SK-N-SH treated with all-trans-retinoic acid at 6 μM for 48 hours (cell line): ENCODE measurements around the gene RPL3.

ENCODE experiments used
- ATAC-seq: fragments of 200-7000 bp; cut with Tn5 transposase; 3 replicates; pipeline ENCODE4 v1.9.1; 2020; ENCODE audit warnings: mild to moderate bottlenecking, moderate library complexity
- ARNTL ChIP-seq: fragments of 450-650 bp; formaldehyde crosslinking; IDR thresholded peaks from 2 replicates; pipeline ENCODE4 v1.5.0; 2020; ENCODE audit warnings: low read depth, mild to moderate bottlenecking, moderate library complexity, borderline replicate concordance
- BACH2 ChIP-seq: fragments of 250-450 bp; sonication (Bioruptor Pico); IDR thresholded peaks from 2 replicates; pipeline ENCODE4 v1.9.0; 2021; ENCODE audit warnings: mild to moderate bottlenecking, borderline replicate concordance
- CREB5 ChIP-seq: fragments of 250-450 bp; sonication (Bioruptor Pico); IDR thresholded peaks from 2 replicates; pipeline ENCODE4 v1.5.1; 2020; ENCODE audit warnings: low read depth, mild to moderate bottlenecking, moderate library complexity
- CSDC2 ChIP-seq: fragments of 250-450 bp; sonication (Bioruptor Pico); IDR thresholded peaks from 2 replicates; pipeline ENCODE4 v1.5.0; 2020; ENCODE audit warnings: mild to moderate bottlenecking, moderate library complexity
- ESRRG ChIP-seq: fragments of 250-450 bp; sonication (Bioruptor Pico); IDR thresholded peaks from 2 replicates; pipeline ENCODE4 v1.6.1; 2021; ENCODE audit warnings: mild to moderate bottlenecking
- GLIS3 ChIP-seq: fragments of 250-450 bp; sonication (Bioruptor Pico); IDR thresholded peaks from 2 replicates; pipeline ENCODE4 v1.5.0; 2020; ENCODE audit warnings: mild to moderate bottlenecking, moderate library complexity
- ISL1 ChIP-seq: fragments of 250-450 bp; sonication (Bioruptor Pico); IDR thresholded peaks from 2 replicates; pipeline ENCODE4 v2.1.2; 2022; ENCODE audit warnings: mild to moderate bottlenecking, moderate library complexity
- OSR1 ChIP-seq: fragments of 250-450 bp; sonication (Bioruptor Pico); IDR thresholded peaks from 2 replicates; pipeline ENCODE4 v1.8.0; 2022; ENCODE audit warnings: moderate library complexity, mild to moderate bottlenecking, inconsistent platforms
- PATZ1 ChIP-seq: fragments of 250-450 bp; sonication (Bioruptor Pico); IDR thresholded peaks from 2 replicates; pipeline ENCODE4 v1.8.0; 2020; ENCODE audit warnings: mild to moderate bottlenecking, moderate library complexity, borderline replicate concordance
- POU6F1 ChIP-seq: fragments of 250-450 bp; sonication (Bioruptor Pico); IDR thresholded peaks from 2 replicates; pipeline ENCODE4 v1.8.0; 2021; ENCODE audit warnings: low read depth, mild to moderate bottlenecking, moderate library complexity, borderline replicate concordance
- PPARA ChIP-seq: fragments of 250-450 bp; sonication (Bioruptor Pico); IDR thresholded peaks from 2 replicates; pipeline ENCODE4 v1.5.0; 2020; ENCODE audit warnings: mild to moderate bottlenecking, borderline replicate concordance
- RARB ChIP-seq: fragments of 250-450 bp; sonication (Bioruptor Pico); IDR thresholded peaks from 2 replicates; pipeline ENCODE4 v1.8.0; 2021; ENCODE audit warnings: mild to moderate bottlenecking, moderate library complexity
- SNAI2 ChIP-seq: fragments of 250-450 bp; sonication (Bioruptor Pico); IDR thresholded peaks from 2 replicates; pipeline ENCODE4 v1.5.0; 2020; ENCODE audit warnings: mild to moderate bottlenecking, moderate library complexity
- TCF4 ChIP-seq: fragments of 250-450 bp; sonication (Bioruptor Pico); IDR thresholded peaks from 2 replicates; pipeline ENCODE4 v1.8.0; 2021; ENCODE audit warnings: mild to moderate bottlenecking, moderate library complexity, borderline replicate concordance
- TOX ChIP-seq: fragments of 250-450 bp; sonication (Bioruptor Pico); IDR thresholded peaks from 2 replicates; pipeline ENCODE4 v1.8.0; 2021; ENCODE audit warnings: mild to moderate bottlenecking, moderate library complexity, borderline replicate concordance
- ZC3H10 ChIP-seq: fragments of 250-450 bp; sonication (Bioruptor Pico); IDR thresholded peaks from 2 replicates; pipeline ENCODE4 v1.5.1; 2021; ENCODE audit warnings: mild to moderate bottlenecking, moderate library complexity
- ZFP3 ChIP-seq: fragments of 250-450 bp; sonication (Bioruptor Pico); IDR thresholded peaks from 2 replicates; pipeline ENCODE4 v1.5.0; 2020; ENCODE audit warnings: mild to moderate bottlenecking, moderate library complexity
- ZFP30 ChIP-seq: fragments of 450-650 bp; formaldehyde crosslinking; IDR thresholded peaks from 2 replicates; pipeline ENCODE4 v1.5.0; 2022; ENCODE audit warnings: mild to moderate bottlenecking, moderate library complexity
- ZNF565 ChIP-seq: fragments of 450-650 bp; formaldehyde crosslinking; conservative IDR thresholded peaks from 2 replicates; pipeline ENCODE4 v1.5.0; 2020; ENCODE audit warnings: low read depth, mild to moderate bottlenecking, moderate library complexity
- ZNF70 ChIP-seq: fragments of 450-650 bp; formaldehyde crosslinking; IDR thresholded peaks from 2 replicates; pipeline ENCODE4 v1.5.0; 2020; ENCODE audit warnings: mild to moderate bottlenecking, moderate library complexity
- ZNF8 ChIP-seq: fragments of 450-650 bp; formaldehyde crosslinking; IDR thresholded peaks from 2 replicates; pipeline ENCODE4 v1.5.0; 2020; ENCODE audit warnings: mild to moderate bottlenecking, moderate library complexity
- TF ChIP-seq, protein P1 (sequence below): fragments of 250-450 bp; sonication (Bioruptor Pico); IDR thresholded peaks from 2 replicates; pipeline ENCODE4 v1.5.0; 2020; ENCODE audit warnings: mild to moderate bottlenecking, moderate library complexity
- TF ChIP-seq, protein P2 (sequence below): fragments of 250-450 bp; sonication (Bioruptor Pico); IDR thresholded peaks from 2 replicates; pipeline ENCODE4 v1.5.1; 2021; ENCODE audit warnings: mild to moderate bottlenecking, moderate library complexity

RPL3 gene

DNA sequence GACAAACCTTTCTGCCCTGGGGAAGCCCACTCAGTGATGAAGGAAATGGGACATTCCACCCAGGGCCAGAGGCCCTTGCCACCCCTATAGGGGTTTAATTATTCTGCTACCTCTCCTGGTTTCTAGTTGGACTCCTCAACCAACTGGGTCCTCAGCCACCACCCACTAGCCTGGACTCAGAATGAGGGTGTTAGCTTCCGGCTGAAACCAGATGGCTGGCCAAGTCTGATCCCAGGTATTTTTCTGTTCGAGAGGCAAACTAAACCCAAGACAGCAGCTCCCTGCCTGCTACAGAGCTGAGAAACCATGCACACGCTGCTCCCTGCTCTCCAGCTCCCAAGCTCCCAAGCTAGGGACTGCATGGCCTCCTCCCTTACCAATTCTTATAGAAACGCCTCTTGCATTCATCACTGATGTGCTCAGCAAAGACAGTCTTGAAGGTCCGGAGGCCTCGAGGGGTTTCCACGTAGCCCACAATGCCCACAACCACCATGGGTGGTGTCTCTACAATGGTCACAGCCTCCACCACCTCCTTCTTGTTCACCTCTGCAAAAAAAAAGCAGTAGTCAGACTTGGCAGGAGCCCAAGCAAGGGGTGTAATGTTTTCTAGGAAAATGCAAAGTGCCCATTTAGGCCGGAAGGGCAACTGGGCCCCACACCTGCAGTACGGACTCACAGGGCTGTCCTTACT is 2.2 kb downstream of the RPL3 start:
- TF ChIP-seq ESRRG (CRISPR knock-in tag): no peak
- TF ChIP-seq CSDC2: no peak
- no peak for TF ChIP-seq PPARA (CRISPR knock-in tag)
- no peak for TF ChIP-seq ISL1
- no peak for TF ChIP-seq ZFP30 (CRISPR knock-in tag)
- TF ChIP-seq RARB (CRISPR knock-in tag): no peak
- TF ChIP-seq SNAI2: no peak
- no peak for TF ChIP-seq POU6F1 (CRISPR knock-in tag)
- TF ChIP-seq, protein P1, sequence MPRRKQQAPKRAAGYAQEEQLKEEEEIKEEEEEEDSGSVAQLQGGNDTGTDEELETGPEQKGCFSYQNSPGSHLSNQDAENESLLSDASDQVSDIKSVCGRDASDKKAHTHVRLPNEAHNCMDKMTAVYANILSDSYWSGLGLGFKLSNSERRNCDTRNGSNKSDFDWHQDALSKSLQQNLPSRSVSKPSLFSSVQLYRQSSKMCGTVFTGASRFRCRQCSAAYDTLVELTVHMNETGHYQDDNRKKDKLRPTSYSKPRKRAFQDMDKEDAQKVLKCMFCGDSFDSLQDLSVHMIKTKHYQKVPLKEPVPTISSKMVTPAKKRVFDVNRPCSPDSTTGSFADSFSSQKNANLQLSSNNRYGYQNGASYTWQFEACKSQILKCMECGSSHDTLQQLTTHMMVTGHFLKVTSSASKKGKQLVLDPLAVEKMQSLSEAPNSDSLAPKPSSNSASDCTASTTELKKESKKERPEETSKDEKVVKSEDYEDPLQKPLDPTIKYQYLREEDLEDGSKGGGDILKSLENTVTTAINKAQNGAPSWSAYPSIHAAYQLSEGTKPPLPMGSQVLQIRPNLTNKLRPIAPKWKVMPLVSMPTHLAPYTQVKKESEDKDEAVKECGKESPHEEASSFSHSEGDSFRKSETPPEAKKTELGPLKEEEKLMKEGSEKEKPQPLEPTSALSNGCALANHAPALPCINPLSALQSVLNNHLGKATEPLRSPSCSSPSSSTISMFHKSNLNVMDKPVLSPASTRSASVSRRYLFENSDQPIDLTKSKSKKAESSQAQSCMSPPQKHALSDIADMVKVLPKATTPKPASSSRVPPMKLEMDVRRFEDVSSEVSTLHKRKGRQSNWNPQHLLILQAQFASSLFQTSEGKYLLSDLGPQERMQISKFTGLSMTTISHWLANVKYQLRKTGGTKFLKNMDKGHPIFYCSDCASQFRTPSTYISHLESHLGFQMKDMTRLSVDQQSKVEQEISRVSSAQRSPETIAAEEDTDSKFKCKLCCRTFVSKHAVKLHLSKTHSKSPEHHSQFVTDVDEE (CRISPR knock-in tag): no peak
- no peak for TF ChIP-seq TOX
- TF ChIP-seq, protein P2, sequence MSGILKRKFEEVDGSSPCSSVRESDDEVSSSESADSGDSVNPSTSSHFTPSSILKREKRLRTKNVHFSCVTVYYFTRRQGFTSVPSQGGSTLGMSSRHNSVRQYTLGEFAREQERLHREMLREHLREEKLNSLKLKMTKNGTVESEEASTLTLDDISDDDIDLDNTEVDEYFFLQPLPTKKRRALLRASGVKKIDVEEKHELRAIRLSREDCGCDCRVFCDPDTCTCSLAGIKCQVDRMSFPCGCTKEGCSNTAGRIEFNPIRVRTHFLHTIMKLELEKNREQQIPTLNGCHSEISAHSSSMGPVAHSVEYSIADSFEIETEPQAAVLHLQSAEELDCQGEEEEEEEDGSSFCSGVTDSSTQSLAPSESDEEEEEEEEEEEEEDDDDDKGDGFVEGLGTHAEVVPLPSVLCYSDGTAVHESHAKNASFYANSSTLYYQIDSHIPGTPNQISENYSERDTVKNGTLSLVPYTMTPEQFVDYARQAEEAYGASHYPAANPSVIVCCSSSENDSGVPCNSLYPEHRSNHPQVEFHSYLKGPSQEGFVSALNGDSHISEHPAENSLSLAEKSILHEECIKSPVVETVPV (CRISPR knock-in tag): no peak
- TF ChIP-seq CREB5 (CRISPR knock-in tag): no peak
- TF ChIP-seq, all 23 proteins: peak for 0
- ATAC-seq: peak; percentile 3; the same call in 1 of the 3 replicates

DNA sequence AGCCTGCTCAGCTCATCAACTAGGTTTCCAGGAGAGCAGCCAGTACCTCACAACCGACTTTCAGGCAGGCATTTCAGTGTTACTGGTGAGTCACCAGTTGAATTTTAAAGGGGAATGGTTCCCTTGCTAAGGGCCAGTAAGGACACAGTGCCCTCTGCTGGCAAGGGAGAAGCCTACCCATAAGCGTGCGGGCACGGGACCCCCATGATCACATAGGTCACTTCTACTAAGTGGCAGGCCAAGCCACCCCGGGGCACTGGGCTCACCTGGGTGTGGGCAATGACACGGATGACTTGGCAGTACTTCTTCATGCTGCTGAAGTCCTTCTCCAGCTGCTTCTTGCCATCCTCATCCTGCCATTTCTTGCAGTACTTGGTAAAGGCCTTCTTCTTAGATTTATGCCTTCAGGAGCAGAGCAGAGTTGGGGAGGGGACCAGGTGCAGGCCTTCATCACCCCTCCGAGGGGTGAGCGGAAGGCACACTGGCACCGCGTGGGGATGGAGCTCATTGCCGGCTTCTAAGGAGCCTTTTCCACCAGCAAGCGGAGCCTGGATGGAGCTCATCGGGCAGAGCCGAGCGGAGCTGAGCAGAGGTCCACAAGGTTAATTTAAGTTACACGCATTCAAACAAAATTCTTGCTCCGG is 2.9 kb downstream of the RPL3 start:
- ATAC-seq: peak; percentile 57
- no peak for TF ChIP-seq GLIS3 (CRISPR knock-in tag)
- no peak for TF ChIP-seq ZFP30 (CRISPR knock-in tag)
- TF ChIP-seq CREB5 (CRISPR knock-in tag): no peak
- no peak for TF ChIP-seq ZNF70 (CRISPR knock-in tag)
- TF ChIP-seq OSR1: no peak
- TF ChIP-seq BACH2: no peak
- no peak for TF ChIP-seq ESRRG (CRISPR knock-in tag)
- no peak for TF ChIP-seq ARNTL
- no peak for TF ChIP-seq ZNF565 (CRISPR knock-in tag)
- no peak for TF ChIP-seq PATZ1 (CRISPR knock-in tag)
- TF ChIP-seq RARB (CRISPR knock-in tag): no peak
- TF ChIP-seq, protein P1 (CRISPR knock-in tag): no peak
- no peak for TF ChIP-seq TCF4 (CRISPR knock-in tag)
- no peak for TF ChIP-seq ZFP3
- no peak for TF ChIP-seq ZNF8 (CRISPR knock-in tag)
- TF ChIP-seq CSDC2: no peak
- no peak for TF ChIP-seq ZC3H10 (CRISPR knock-in tag)
